Jurkat, Clone E6-1 (cell line): ENCODE data around the gene FIZ1.
"Not testable (repeated sequence)": the region's sequence is repeated elsewhere in the genome, so short reads cannot be mapped to it uniquely, and the experiment has no call there.

Source experiments
- DNase-seq: peaks from one replicate; pipeline ENCODE4 v3.0.0-alpha.2; 2011; ENCODE audit warnings: low read depth, low spot score
- H3K4me3 ChIP-seq: 2 replicates; pipeline ENCODE4 v1.5.1; 2011; ENCODE audit warnings: mild to moderate bottlenecking, low read length, control low read depth, moderate library complexity

Gene FIZ1

GRCh38 chr19:55581145-55581822, 18.0 kb downstream of the FIZ1 start:
- peak overlapping the region; percentile 88 for H3K4me3 ChIP-seq
- DNase-seq: no peak

GRCh38 chr19:55580628-55581144, 18.6 kb downstream of the FIZ1 start, which contains the start of gene ZNF579:
TSS of gene ZNF579 (minus strand) at chr19:55580848. CDS start at chr19:55579639, 1,209 bp downstream.
- peak within 1 kb of the TSS; percentile 88 for H3K4me3 ChIP-seq
- peak; percentile 85 for DNase-seq

DNA sequence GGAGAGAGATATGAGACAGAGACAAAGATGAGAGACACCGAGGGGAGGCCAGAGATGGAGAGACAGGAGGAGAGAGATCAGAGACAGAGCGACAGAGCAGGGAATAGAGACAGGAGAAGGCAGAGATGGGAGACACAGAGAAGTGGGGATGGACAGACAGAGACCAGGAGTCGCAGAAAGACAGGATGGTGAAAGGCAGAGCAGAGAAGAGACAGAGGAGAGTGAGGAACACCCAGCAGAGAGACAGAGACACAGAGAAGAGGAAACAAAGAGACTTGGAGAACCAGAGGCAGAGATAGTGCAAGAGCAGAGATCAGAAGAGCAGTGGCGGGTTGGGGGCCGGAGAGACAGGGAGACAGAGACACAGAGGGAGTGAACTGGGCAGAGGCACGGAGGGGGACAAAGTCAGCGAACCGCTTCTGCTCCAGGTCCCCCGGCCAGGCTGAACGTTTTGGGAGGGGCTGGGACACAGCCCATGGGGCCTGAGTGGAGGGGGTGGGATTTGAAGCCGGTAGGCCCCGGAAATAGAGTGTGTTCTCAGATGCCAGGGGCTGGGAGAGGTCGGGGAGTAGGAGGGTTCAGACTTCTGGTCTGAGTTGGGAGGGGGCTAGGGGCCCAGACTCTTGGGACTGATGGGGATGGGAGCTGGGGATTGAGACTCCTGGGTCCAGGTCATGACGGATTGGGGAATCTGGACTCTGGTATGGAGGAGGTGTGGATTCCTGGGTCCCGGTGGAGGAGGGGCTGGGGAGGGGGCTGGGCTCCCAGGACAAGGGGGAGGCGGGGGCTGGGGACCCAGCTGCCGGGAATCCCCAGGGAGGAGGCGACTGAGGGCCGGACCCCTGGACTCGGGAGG, 19.3 kb downstream of the FIZ1 start:
- peak overlapping the region; percentile 88 for H3K4me3 ChIP-seq
- no peak for DNase-seq

- no peak for DNase-seq
- peak overlapping the region; percentile 88 for H3K4me3 ChIP-seq
Measured at GRCh38 chr19:55578761-55579747, 20.3 kb downstream of the FIZ1 start.

DNA sequence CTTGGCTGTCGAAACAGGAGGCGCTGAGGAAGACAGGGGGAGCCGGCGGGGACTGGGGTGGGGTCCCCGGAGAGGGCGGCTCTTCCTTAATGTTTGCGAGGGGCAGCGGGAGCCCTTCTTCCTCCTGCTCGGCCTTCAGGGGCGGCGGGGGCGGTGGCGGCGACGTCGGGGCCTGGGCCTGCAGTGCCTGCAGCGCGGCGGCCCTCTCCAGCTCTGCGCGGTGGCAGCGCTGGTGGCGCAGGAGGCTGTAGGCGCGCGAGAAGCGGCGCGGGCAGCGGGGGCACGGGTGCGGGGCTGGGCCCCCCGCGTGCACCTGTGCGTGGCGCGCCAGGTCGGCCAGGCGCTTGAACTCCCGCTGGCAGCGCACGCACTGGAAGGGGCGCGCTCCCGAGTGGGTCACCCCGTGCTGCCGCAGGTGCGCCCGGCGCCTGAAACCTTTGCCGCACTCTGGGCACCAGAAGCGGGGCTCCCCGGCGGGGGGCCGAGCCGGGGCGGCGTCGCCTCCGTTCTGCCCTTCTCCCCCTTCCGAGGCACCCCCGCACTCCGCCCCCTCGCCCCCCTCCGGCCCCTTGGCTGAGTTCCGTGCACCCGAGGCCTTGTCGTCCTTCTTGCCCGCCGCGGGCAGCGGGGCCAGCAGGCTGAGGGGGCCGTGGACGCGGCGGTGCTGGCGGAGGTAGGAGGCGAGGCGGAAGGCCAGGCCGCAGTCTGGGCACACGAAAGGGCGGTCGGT, 21.1 kb downstream of the FIZ1 start:
- no peak for DNase-seq
- H3K4me3 ChIP-seq: no peak overlapping the region

DNA sequence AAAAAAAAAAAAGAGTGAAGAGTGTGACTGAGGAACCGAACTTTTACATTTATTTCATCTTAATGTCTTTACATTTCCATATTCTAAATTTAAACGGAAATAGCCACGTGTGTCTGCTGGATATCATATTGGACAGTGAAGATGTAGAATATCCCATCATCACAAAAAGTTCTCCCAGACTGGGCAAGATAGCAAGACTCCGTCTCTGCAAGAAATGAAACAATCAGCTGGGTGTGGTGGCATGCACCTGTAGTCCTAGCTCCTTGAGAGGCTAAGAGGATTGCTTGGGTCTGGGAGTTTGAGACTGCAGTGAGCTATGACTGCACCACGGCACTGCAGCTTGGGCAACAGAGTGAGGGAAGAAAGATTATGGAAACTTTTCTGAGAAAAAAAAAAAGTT, 22.6 kb downstream of the FIZ1 start:
- no peak for DNase-seq
- no peak overlapping the region for H3K4me3 ChIP-seq

DNA sequence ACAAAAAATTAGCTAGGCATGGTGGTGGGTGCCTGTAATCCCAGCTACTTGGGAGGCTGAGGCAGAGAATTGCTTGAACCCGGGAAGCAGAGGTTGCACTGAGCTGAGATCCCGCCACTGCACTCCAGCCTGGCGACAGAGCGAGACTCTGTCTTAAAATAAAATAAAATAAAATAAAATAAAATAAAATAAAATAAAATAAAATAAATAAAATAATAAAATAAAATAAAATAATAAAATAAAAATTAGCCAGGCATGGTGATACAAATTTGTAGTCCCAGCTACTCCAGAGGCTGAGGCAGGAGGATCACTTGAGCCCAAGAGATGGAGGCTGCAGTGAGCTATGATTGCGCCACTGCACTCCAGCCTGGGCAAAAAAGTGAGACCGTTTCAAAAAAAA, 25.4 kb downstream of the FIZ1 start:
- H3K4me3 ChIP-seq, DNase-seq: not testable (repeated sequence)

- H3K4me3 ChIP-seq, DNase-seq: not testable (repeated sequence)
Measured at GRCh38 chr19:55569477-55569876, 29.8 kb downstream of the FIZ1 start.

DNA sequence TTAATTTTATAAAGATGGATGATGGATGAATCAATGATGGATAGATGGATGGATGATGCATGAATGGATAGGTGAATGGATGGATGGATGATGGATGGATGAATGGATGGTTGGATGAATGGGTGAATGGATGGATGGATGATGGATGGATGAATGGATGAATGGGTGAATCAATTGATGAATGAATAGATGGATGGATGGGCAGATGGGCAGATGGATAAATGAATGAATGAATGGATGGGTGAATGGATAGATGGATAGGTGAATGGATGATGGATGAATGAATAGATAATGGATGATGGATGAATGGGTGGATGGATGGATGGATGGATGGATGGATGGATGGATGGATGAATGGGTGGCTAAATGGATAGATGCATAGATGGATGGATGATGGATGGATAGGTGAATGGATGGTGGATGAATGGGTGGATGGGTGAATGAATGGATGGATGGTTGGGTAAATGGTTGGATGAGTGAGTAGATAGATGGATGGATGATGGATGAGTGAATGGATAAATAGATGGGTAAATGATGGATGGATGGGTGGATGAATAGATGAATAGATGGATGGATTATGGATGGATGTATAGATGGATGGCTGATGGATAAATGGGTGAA, 31.5 kb downstream of the FIZ1 start:
- DNase-seq: no peak
- no peak overlapping the region for H3K4me3 ChIP-seq

- no peak overlapping the region for H3K4me3 ChIP-seq
- no peak for DNase-seq
Measured at GRCh38 chr19:55566823-55567222, 32.5 kb downstream of the FIZ1 start.

DNA sequence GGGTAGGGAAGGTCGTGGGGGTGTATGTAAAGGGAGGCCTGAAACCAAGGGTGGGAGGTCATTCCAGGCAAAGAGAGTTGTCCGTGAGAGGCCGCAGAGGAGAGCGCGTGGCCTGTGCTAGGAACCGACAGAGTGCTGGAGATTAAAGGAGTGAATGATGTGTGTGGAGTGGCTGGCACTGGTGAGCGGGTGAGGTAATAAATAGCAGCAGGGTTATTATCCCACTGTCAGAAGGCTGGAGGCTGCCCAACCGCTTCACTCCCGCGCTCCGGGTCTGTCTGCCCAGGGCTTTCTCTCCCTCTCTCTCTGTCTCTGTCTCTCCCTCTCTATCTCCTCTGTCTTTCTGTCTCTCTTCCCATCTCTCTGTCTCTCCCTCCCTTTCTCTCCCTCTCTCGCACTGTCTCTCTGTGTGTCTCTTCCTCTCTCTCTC, 36.0 kb downstream of the FIZ1 start:
- DNase-seq: no peak
- H3K4me3 ChIP-seq: no peak overlapping the region

DNA sequence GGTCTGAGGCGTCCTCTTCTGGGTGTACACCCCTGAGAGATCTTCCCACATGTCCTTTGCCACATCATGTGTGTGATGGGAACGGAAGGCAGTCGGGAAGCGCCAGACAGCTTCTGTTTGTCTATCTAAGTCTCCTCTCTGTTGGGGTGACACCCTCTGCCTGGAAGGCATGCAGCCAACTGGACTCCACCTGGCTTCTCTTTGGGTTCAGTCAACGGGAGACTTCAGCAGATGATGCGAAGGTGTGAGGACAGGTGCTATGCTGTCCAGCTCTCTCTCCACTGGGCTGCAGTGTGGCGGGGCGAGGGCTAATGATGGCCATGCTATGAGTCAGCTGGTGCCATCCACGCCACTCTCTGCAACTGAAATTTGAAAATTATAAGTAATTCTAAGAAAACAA, 39.6 kb downstream of the FIZ1 start:
- DNase-seq: no peak
- no peak overlapping the region for H3K4me3 ChIP-seq

DNA sequence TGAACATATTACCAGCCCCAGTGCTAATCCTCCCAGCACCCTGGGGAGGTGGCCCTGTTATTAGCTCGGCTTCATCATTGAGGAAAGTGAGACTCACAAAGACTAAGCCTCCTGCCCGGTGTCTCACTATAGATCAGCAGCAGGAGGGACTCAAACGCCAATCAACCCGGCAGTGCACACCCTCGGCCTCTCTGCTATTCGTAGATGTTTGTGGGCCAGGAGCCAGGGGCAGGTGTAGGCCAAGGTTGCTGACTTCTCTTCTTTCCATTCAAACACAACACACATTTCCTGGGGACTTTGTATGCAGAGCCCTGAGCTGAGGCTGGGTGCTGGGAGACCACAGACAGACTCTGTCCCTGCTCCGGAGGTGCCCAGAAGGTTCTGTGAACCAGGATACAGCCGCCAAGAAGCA, 44.6 kb downstream of the FIZ1 start:
- DNase-seq: no peak
- no peak overlapping the region for H3K4me3 ChIP-seq

DNA sequence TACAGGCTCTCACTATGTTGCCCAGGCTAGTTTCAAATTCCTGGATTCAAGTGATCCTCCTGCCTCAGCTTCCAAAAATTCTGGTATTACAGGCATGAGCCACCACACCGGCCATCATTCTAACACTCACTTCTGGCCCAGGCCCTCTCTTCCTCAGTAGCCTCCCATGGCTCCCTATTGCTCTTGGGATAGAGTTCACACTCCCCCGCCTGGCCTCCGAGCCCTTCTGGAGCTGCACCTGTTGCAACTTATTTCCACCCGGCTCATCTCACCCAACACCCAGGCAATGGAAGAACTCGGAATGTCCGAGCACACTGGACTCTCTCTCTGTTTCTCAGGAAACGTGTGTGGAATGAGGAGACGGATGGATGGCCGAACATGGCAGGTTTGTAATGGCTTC, 45.0 kb downstream of the FIZ1 start:
- H3K4me3 ChIP-seq: no peak overlapping the region
- no peak for DNase-seq

GRCh38 chr19:55553217-55554182, 45.8 kb downstream of the FIZ1 start:
- H3K4me3 ChIP-seq: no peak overlapping the region

GRCh38 chr19:55552620-55553019, 46.7 kb downstream of the FIZ1 start:
- no peak overlapping the region for H3K4me3 ChIP-seq
- no peak for DNase-seq

More at GRCh38 chr19:55553217-55554182, 45.8 kb downstream of the FIZ1 start:
- DNase-seq: no peak

DNA sequence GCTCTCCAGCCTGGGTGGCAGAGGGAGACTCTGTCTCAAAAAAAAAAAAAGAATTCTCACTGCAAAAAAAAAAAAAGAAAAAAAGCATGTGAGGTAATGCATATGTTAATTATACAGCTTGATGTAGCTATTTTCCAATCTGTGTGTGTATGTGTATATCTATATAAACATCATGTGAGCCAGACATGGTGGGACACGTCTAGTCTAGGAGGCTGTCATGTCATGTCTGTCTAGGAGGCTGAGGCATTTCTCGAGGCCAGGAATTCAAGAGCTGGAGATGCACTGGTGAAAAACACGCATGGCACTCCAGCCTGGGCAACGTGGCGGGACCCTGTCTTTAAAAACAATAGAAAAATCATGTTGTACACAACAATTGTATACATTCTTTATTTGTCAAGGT, 47.1 kb downstream of the FIZ1 start:
- no peak for DNase-seq
- H3K4me3 ChIP-seq: no peak overlapping the region
